AG10803 (cell line): ENCODE results near the gene P2RY2.
"Not testable (repeated sequence)": the region's sequence is repeated elsewhere in the genome, so short reads cannot be mapped to it uniquely, and the experiment has no call there.

Experiments used
- DNase-seq: peaks from one replicate; pipeline ENCODE4 v3.0.0; 2010; ENCODE audit warnings: low read depth
- H3K4me3 ChIP-seq: 2 replicates; pipeline ENCODE4 v1.5.1; 2011; ENCODE audit warnings: mild to moderate bottlenecking, low read length, control low read depth
- TF ChIP-seq, protein P1 (sequence below): conservative IDR thresholded peaks from 2 replicates; pipeline ENCODE4 v1.5.1; 2011; ENCODE audit warnings: mild to moderate bottlenecking, low read length, control low read depth, inconsistent platforms

Gene P2RY2

DNA sequence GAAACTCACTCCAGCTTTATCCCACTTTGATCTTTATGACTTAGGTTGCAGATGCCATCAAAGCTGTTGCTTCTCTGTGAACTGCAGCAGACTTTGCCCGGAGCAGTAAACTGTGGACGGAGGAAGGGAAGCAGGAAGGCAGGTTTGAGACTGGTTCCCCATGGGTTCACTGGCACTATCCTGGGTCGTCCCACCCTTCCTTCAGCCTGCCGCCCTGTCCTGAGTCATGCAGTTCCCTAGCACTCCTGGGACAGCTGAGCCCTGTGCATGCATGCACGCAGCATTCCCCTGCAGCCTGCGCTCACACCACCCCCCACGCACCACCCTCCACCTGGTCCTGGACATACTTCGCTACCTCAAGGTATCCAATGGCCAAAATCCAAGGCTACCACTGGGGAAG is 23.5 kb upstream of the P2RY2 start:
- TF ChIP-seq, protein P1, sequence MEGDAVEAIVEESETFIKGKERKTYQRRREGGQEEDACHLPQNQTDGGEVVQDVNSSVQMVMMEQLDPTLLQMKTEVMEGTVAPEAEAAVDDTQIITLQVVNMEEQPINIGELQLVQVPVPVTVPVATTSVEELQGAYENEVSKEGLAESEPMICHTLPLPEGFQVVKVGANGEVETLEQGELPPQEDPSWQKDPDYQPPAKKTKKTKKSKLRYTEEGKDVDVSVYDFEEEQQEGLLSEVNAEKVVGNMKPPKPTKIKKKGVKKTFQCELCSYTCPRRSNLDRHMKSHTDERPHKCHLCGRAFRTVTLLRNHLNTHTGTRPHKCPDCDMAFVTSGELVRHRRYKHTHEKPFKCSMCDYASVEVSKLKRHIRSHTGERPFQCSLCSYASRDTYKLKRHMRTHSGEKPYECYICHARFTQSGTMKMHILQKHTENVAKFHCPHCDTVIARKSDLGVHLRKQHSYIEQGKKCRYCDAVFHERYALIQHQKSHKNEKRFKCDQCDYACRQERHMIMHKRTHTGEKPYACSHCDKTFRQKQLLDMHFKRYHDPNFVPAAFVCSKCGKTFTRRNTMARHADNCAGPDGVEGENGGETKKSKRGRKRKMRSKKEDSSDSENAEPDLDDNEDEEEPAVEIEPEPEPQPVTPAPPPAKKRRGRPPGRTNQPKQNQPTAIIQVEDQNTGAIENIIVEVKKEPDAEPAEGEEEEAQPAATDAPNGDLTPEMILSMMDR = no peak
- H3K4me3 ChIP-seq = no peak overlapping the region
- no peak for DNase-seq

DNA sequence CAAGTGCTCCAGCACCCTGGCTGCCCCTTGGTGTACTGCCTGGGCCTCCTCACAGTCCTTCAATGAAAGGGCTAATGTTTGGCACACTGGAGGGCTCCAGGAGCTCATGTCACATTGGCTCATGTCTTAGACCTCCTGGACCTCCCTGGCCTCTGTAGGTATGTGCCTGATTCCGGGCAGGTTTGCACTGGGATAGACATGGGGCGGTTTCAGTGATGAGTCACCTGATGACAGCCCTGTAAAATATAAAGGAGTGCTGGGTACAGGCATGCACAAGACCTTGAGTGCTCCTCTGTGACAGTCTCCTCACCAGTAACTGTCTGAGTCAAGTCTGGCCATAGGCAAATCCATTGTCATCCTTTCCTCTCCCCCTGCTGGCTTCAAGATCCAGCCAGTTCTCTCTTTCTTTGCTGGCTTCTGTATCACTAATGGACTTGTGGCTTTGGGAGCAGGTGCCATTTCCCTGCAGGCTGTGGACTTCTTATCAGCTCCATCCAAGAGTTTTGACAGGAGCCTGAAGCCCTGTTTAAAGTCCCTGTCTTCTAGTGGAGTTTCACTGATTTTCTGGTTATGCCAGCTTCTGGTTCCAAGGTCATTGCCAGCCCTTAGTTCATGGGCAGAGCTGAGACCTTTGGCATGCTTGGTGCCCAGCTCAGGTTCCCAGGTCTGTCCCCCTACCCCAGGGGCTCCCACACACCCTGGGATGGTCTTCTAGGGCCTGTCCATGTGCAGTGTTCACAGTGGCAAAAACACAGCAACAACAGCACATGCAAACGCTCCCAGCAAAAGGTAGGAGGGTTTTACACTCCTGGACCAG is 22.7 kb upstream of the P2RY2 start:
- TF ChIP-seq, protein P1 = no peak
- H3K4me3 ChIP-seq = no peak overlapping the region
- DNase-seq = no peak

DNA sequence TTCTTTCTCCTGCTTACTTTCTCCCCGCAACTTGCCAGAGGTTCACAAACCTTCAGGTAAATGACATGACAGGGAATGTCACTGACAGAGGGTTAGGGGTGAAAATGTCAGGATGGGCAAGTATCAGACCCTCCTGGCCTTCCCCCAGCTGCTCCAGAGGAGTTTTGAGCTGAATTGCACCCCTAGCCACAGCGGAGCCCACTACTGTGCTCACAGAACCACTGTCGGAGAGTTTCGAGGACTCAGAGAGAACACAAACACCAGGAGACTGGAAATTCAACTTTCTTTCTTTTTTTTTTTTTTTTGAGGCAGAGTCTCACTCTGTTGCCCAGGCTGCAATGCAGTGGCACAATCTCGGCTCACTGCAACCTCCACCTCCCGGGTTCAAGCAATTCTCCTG is 21.5 kb upstream of the P2RY2 start:
- DNase-seq = no peak
- no peak overlapping the region for H3K4me3 ChIP-seq
- TF ChIP-seq, protein P1 = no peak

DNA sequence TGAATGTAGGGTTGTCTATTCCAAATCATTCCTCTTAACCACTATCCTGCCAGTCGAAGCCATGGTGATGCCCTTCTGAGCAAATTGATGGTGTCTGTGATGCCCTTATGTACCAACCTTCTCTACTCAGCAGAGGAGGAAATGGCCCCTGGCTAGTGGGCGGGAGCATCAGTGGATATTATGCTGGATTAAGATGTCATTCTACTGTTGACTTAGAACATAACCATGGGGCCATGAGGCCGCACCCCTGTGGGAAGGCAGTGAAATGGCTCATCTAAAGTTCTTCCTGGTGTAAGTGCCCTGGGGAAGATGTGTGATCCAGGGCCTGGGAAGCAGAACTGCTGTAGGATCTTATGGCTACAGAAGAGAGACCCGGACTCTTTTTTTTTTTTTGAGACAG is 20.7 kb upstream of the P2RY2 start:
- TF ChIP-seq, protein P1 = no peak
- DNase-seq = no peak
- H3K4me3 ChIP-seq = no peak overlapping the region

DNA sequence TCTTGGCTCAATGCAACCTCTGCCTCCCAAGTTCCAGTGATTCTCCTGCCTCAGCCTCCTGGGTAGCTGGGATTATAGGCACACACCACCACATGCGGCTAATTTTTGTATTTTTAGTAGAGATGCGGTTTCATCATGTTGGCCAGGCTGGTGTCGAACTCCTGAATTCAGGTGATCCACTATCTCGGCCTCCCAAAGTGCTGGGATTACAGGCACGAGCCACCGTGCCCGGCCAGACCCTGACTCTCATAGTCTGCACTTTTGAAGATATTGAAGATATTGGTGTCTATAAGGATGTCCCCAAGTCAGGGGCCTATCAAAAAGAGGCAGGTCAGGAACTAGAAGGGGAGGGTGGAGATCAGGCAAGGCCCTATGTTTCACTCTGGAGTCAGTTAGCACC is 20.3 kb upstream of the P2RY2 start:
- not testable (repeated sequence) for H3K4me3 ChIP-seq, DNase-seq

DNA sequence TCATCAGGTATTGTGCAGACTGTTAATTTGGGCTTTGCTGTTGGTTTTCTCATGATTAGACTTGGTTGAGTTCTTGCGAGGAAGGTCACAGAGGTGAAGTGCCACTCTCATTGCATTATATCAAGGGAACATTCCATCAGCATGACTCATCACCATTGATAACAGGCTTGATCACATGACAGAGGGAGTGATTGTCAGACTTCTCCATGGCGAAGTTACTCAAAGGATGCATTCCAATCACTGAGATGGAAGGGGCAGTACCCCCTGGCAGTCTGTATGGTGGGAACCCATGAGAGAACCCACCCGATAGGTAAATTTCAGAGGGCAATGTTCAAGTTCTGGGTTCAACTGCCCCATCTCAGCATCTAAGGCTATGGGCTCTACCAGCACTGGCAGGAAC is 19.4 kb upstream of the P2RY2 start:
- no peak overlapping the region for H3K4me3 ChIP-seq
- DNase-seq = no peak
- TF ChIP-seq, protein P1 = no peak

DNA sequence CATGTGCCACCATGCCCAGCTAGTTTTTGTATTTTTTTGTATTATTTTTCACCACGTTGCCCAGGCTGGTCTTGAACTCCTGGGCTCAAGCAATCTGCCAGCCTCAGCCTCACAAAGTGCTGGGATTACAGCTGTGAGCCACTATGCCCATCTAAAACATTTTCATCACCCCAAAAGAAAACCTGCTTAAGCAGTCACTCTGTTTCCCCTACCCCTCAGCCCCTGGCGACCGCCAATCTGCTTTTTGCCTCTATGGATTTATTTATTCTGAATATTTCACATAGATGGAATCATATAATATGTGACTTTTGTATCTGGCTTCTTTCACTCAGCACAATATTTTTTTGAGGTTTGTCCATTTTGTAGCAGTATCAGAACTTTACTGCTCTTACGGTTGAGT is 18.6 kb upstream of the P2RY2 start:
- DNase-seq = no peak
- TF ChIP-seq, protein P1 = no peak
- H3K4me3 ChIP-seq = no peak overlapping the region
